Measurements from ENCODE around the gene SENP2. TPM values are rescaled to one million over a fixed set of nuclear protein-coding genes. Genes with fewer than 3 reads are reported as not detected.
"Not testable (repeated sequence)": the region's sequence is repeated elsewhere in the genome, so short reads cannot be mapped to it uniquely, and the experiment has no call there.

SENP2 gene
- polyA plus RNA-seq, 2 of the 4 experiments (the other 2 are of a cell fraction) = 19.7 to 22.4 TPM

DNA sequence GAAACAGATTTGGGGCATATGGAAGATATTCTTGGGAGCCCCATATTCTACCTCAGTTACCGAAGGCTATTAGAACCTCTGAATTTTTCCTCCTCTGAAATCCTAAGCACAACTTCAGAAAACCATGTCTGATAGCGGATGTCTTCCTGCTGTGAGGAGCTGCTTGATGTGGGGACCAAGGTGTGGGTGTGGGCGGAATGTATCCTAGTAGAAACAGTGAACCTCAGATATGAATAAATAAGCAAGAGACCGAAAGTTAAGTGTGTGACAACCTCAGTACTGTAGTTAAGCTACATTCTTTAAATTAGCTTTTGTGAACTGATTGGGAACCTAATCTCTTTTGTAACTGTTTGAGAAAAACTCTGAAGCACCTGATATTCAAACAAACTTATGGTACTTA is 46.9 kb downstream of the SENP2 start:
- Histone ChIP-seq H3K4me3 (no peak overlapping the region), H3K4me2 (no peak overlapping the region), H3K4me1 (peaks cover 11% of the 10 kb centered on the region; the same call in 2 of the 3 replicates), H3K27ac (no peak overlapping the region), H3K9me3 (no peaks in the 10 kb centered on the region)
- ChIA-PET POLR2A (no interaction called here), CTCF (interaction anchor here (1.0 to 1.7 kb wide), 2 partner anchors 27 to 102 kb away, joined by 3 to 4 read pairs; no protein-coding TSS in a partner anchor)
- TF ChIP-seq HOXA7 (CRISPR knock-in tag; IDR thresholded peaks at IDR 0.05) (no peak), MAZ (IDR thresholded peaks at IDR 0.05; ENCODE audit: borderline replicate concordance, low read depth, low read length) (no peak), FOSL2 (IDR thresholded peaks at IDR 0.05) (no peak), FOSL2 (CRISPR knock-in tag; IDR thresholded peaks at IDR 0.05) (no peak), TFCP2L1 (CRISPR knock-in tag; IDR thresholded peaks at IDR 0.05) (no peak)
- 86% methylated on average over 4 of the region's 4 CpGs for WGBS (ENCODE audit: missing lambda C conversion rate)
- ATAC-seq = no peak
- no peak for FAIRE-seq
- DNase-seq (ENCODE audit: low read depth in 1 of 2, low spot score in 1 of 2) = no peak

DNA sequence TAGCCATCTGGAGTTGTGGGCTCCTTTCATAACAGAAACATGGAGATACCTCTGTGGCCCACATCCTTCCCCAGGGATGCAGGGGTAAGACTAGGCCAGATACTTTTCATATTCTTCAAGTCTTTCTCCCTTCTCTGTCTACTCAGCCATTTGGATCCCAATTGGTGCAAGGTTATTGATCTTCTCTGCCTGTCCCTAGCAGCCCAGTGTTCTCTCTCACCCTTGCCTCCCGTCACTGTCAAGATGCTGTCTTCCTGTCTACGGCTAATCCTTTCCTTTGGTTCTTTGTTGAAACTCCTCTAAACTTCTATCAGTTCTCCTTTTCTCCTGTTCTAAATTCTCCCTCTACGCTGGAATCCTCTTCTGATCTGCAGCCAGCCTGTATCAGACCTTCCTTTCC is 51.3 kb downstream of the SENP2 start:
- Histone ChIP-seq H3K4me2 (no peak overlapping the region), H3K27ac (no peak overlapping the region), H3K9me3 (no peaks in the 10 kb centered on the region), H3K4me1 (no peaks in the 10 kb centered on the region), H3K4me3 (no peak overlapping the region)
- DNase-seq (ENCODE audit: low read depth in 1 of 2, low spot score in 1 of 2) (no peak), FAIRE-seq (no peak), ATAC-seq (no peak; a peak in 1 of 6 replicates)
- TF ChIP-seq EP300 (IDR thresholded peaks at IDR 0.05) (no peak), NR3C1 (IDR thresholded peaks at IDR 0.05) (no peak), HDAC2 (IDR thresholded peaks at IDR 0.05) (no peak), EHMT2 (IDR thresholded peaks at IDR 0.05; ENCODE audit: low read depth) (no peak), MAFK (IDR thresholded peaks at IDR 0.05; ENCODE audit: partially characterized antibody) (no peak), HOXB5 (CRISPR knock-in tag; IDR thresholded peaks at IDR 0.05) (no peak), MYC (IDR thresholded peaks at IDR 0.05; ENCODE audit: borderline replicate concordance, low read length) (no peak), MAZ (IDR thresholded peaks at IDR 0.05; ENCODE audit: borderline replicate concordance, low read depth, low read length) (no peak), FOSL2 (IDR thresholded peaks at IDR 0.05) (no peak), FOSL2 (CRISPR knock-in tag; IDR thresholded peaks at IDR 0.05) (no peak), CHD4 (IDR thresholded peaks at IDR 0.05; ENCODE audit: borderline replicate concordance) (no peak), HOXA7 (CRISPR knock-in tag; IDR thresholded peaks at IDR 0.05) (no peak), HOXB13 (CRISPR knock-in tag; IDR thresholded peaks at IDR 0.05; ENCODE audit: low read depth) (no peak), TP53 (CRISPR knock-in tag; IDR thresholded peaks at IDR 0.05) (no peak)
- TF ChIP-seq, protein P1, sequence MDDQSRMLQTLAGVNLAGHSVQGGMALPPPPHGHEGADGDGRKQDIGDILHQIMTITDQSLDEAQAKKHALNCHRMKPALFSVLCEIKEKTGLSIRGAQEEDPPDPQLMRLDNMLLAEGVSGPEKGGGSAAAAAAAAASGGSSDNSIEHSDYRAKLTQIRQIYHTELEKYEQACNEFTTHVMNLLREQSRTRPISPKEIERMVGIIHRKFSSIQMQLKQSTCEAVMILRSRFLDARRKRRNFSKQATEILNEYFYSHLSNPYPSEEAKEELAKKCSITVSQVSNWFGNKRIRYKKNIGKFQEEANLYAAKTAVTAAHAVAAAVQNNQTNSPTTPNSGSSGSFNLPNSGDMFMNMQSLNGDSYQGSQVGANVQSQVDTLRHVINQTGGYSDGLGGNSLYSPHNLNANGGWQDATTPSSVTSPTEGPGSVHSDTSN (IDR thresholded peaks at IDR 0.05) = no peak
- WGBS (ENCODE audit: missing lambda C conversion rate) = 91% methylated on average over 3 of the region's 3 CpGs
- ChIA-PET POLR2A (no interaction called here), CTCF (no interaction called here)

DNA sequence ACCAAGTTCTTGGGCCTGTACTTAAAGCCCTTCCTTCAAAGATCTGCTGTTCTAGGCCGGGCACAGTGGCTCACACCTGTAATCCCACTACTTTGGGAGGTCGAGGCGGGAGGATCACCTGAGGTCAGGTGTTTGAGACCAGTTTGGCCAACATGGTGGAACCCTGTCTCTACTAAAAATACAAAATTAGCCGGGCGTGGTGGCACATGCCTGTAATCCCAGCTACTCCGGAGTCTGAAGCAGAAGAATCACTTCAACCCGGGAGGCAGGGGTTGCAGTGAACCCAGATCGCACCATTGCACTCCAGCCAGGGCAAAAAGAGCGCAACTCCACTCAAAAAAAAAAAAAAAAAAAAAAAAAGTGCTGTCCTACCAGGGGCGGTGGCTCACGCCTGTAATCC is 52.6 kb downstream of the SENP2 start:
- CTCF ChIA-PET = interaction anchor here (0.6 kb wide), 1 partner anchor 44 kb away, joined by 3 read pairs; no protein-coding TSS in a partner anchor
- POLR2A ChIA-PET; H3K4me3 ChIP-seq; DNase-seq (ENCODE audit: low read depth in 1 of 2, low spot score in 1 of 2); FAIRE-seq; ATAC-seq; H3K4me1 ChIP-seq; H3K27ac ChIP-seq; H3K4me2 ChIP-seq; H3K9me3 ChIP-seq: not testable (repeated sequence)
- whole genome bisulfite sequencing (ENCODE audit: missing lambda C conversion rate) = 97% methylated on average over 10 of the region's 11 CpGs

DNA sequence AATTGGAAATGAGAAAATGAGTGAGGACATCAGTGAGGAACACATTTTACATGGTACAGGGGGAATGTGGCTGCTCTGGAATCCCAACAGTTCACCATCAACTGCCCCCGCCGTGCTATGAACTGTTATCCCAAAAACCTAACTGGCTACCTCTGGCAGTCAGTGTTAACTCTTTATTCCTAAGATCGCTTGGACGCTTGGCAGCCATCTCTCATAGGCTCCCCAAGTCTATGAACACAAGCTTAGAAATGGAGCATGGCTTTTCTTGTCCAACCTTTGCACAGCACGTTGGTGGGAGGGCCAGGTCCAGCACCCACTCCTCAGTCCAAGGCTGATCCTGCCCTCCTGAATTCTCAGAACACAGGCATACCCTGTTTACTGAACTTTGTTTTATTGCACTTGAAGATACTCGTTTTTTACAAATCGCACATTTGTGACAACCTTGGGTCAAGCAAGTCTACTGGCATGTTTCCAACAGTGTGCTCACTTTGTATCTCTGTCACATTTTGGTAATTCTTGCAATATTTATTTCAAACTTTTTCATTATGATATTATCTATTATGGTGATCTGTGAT is 53.6 kb downstream of the SENP2 start:
- ChIA-PET POLR2A (no interaction called here), CTCF (no interaction called here)
- WGBS (ENCODE audit: missing lambda C conversion rate) = 90% methylated on average over 7 of the region's 7 CpGs
- FAIRE-seq = no peak
- Histone ChIP-seq H3K27ac (no peak overlapping the region), H3K9me3 (no peaks in the 10 kb centered on the region), H3K4me3 (no peak overlapping the region), H3K4me1 (no peaks in the 10 kb centered on the region), H3K4me2 (no peak overlapping the region)
- ATAC-seq = no peak
- DNase-seq (ENCODE audit: low read depth in 1 of 2, low spot score in 1 of 2) = no peak
- TF ChIP-seq FOSL2 (IDR thresholded peaks at IDR 0.05) (no peak), FOSL2 (CRISPR knock-in tag; IDR thresholded peaks at IDR 0.05) (no peak), CHD4 (IDR thresholded peaks at IDR 0.05; ENCODE audit: borderline replicate concordance) (no peak), ZFP36 (IDR thresholded peaks at IDR 0.05; ENCODE audit: borderline replicate concordance, partially characterized antibody) (no peak), EHF (CRISPR knock-in tag; IDR thresholded peaks at IDR 0.05) (no peak), MAFK (IDR thresholded peaks at IDR 0.05; ENCODE audit: partially characterized antibody) (no peak), POLR2AphosphoS2 (conservative IDR thresholded peaks at IDR 0.05; ENCODE audit: low read length) (no peak), RARB (CRISPR knock-in tag; IDR thresholded peaks at IDR 0.05) (no peak), ESRRA (IDR thresholded peaks at IDR 0.05; ENCODE audit: borderline replicate concordance, low read length) (no peak), TP53 (CRISPR knock-in tag; IDR thresholded peaks at IDR 0.05) (no peak), ZNF302 (CRISPR knock-in tag; IDR thresholded peaks at IDR 0.05) (no peak), KDM5A (IDR thresholded peaks at IDR 0.05) (no peak)
- TF ChIP-seq, protein P2, sequence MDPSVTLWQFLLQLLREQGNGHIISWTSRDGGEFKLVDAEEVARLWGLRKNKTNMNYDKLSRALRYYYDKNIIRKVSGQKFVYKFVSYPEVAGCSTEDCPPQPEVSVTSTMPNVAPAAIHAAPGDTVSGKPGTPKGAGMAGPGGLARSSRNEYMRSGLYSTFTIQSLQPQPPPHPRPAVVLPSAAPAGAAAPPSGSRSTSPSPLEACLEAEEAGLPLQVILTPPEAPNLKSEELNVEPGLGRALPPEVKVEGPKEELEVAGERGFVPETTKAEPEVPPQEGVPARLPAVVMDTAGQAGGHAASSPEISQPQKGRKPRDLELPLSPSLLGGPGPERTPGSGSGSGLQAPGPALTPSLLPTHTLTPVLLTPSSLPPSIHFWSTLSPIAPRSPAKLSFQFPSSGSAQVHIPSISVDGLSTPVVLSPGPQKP (IDR thresholded peaks at IDR 0.05; ENCODE audit: low read depth, low read length) = no peak
- TF ChIP-seq, protein P3, sequence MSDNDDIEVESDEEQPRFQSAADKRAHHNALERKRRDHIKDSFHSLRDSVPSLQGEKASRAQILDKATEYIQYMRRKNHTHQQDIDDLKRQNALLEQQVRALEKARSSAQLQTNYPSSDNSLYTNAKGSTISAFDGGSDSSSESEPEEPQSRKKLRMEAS (IDR thresholded peaks at IDR 0.05) = no peak
- TF ChIP-seq, protein P4, sequence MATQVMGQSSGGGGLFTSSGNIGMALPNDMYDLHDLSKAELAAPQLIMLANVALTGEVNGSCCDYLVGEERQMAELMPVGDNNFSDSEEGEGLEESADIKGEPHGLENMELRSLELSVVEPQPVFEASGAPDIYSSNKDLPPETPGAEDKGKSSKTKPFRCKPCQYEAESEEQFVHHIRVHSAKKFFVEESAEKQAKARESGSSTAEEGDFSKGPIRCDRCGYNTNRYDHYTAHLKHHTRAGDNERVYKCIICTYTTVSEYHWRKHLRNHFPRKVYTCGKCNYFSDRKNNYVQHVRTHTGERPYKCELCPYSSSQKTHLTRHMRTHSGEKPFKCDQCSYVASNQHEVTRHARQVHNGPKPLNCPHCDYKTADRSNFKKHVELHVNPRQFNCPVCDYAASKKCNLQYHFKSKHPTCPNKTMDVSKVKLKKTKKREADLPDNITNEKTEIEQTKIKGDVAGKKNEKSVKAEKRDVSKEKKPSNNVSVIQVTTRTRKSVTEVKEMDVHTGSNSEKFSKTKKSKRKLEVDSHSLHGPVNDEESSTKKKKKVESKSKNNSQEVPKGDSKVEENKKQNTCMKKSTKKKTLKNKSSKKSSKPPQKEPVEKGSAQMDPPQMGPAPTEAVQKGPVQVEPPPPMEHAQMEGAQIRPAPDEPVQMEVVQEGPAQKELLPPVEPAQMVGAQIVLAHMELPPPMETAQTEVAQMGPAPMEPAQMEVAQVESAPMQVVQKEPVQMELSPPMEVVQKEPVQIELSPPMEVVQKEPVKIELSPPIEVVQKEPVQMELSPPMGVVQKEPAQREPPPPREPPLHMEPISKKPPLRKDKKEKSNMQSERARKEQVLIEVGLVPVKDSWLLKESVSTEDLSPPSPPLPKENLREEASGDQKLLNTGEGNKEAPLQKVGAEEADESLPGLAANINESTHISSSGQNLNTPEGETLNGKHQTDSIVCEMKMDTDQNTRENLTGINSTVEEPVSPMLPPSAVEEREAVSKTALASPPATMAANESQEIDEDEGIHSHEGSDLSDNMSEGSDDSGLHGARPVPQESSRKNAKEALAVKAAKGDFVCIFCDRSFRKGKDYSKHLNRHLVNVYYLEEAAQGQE (IDR thresholded peaks at IDR 0.05) = no peak
